Measurements from ENCODE around the gene PDE6G.

Gene PDE6G

GRCh38 chr17:81656118-81656743 lies at the start of gene PDE6G:
TSS of gene PDE6G (minus strand) at chr17:81656542. CDS start at chr17:81653305, 3,237 bp downstream.
- no peaks in the 10 kb centered on the region for H4K20me1 ChIP-seq
- H3K27ac ChIP-seq = peak within 1 kb of the TSS in 10 of 11 experiments; percentile 9 to 80 (median 64); a peak in 17 of 22 replicates
- H3K4me3 ChIP-seq = peak within 1 kb of the TSS in 2 of 10 experiments; percentile 23 to 31; a peak in 4 of 20 replicates
- peak within 1 kb of the TSS; percentile 53 to 92 (median 80) for H3K4me2 ChIP-seq
- H3K9ac ChIP-seq = peak within 1 kb of the TSS in 10 of 11 experiments; percentile 24 to 70 (median 61); a peak in 17 of 22 replicates
- H3K4me1 ChIP-seq = peaks cover 53 to 78% (median 68%) of the 10 kb centered on the region in 10 experiments
- H3K9me3 ChIP-seq (replicated peaks in 1 of 11) = no peaks in the 10 kb centered on the region
- no peak for TF ChIP-seq Cebpa-rat (IDR thresholded peaks at IDR 0.05)
- H3K36me3 ChIP-seq = no peaks in the 10 kb centered on the region
- no peaks in the 10 kb centered on the region for H3K27me3 ChIP-seq

- Histone ChIP-seq H3K27me3 (no peaks in the 10 kb centered on the region), H3K4me3 (no peak overlapping the region), H3K9me3 (replicated peaks in 1 of 11) (no peaks in the 10 kb centered on the region), H3K9ac (peak overlapping the region in 8 of 11 experiments; percentile 13 to 99 (median 32); a peak in 12 of 22 replicates), H3K36me3 (peaks cover 48 to 71% (median 68%) of the 10 kb centered on the region in 11 experiments), H3K27ac (no peak overlapping the region), H3K4me1 (peaks cover 41 to 50% (median 44%) of the 10 kb centered on the region in 10 experiments), H3K4me2 (no peak overlapping the region), H4K20me1 (peaks cover 19 to 91% (median 66%) of the 10 kb centered on the region in 11 experiments; a peak in 21 of 22 replicates)
- no peak for TF ChIP-seq Cebpa-rat (IDR thresholded peaks at IDR 0.05)
Measured at GRCh38 chr17:81705518-81706231, 49.3 kb upstream of the PDE6G start.

DNA sequence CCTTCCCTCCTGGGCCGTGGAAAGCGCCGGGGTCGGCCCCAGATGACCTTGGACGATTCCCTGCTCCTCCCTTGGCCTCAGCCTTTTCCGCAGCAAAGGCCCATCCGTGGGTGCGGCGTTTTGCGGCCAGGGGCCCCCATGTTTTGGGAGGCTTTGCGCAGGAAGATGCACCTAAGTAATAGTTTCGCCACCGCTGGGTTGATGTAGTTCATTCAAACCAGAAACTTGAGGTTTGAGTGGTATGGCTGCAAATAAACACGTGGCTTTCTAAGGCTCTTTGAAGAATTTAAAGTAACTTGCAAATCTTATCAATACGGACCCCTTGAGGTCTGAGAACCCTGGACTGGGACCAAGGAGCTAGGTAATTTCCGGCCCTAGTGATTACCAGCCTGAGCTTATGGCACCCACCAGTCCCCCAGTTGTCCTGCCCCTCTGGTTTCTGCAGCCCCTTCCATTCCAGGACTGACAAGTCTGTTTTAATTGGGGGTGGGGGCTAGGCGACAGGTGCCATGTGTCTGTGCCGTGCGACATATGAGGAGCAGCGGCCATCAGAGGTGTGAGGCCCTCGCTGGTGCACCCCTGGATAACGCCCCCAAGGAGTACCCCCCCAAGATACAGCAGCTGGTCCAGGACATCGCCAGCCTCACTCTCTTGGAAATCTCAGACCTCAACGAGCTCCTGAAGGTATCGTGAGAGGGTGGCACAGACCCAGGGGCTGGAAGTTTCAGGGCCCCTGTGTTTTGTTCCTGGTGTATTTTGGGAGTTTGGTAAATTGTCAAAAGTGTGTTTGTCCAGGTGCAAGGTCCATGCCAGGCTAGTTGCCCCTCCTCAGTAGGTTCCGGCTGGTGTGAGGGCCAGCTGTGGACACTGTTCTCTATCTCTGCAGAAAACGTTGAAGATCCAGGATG lies 47.7 kb upstream of the PDE6G start:
- Histone ChIP-seq H3K4me1 (peaks cover 27 to 36% (median 29%) of the 10 kb centered on the region in 10 experiments), H3K36me3 (peaks cover 61 to 85% (median 82%) of the 10 kb centered on the region in 11 experiments), H4K20me1 (peaks cover 31 to 93% (median 77%) of the 10 kb centered on the region in 11 experiments; a peak in 21 of 22 replicates), H3K4me2 (peak overlapping the region; percentile 93 to 100 (median 98)), H3K9me3 (replicated peaks in 1 of 11) (no peaks in the 10 kb centered on the region), H3K9ac (peak overlapping the region; percentile 91 to 99 (median 98)), H3K27ac (peak overlapping the region; percentile 91 to 98 (median 96)), H3K4me3 (peak overlapping the region; percentile 86 to 100 (median 96)), H3K27me3 (no peaks in the 10 kb centered on the region)
- TF ChIP-seq Cebpa-rat (IDR thresholded peaks at IDR 0.05) = no peak

DNA sequence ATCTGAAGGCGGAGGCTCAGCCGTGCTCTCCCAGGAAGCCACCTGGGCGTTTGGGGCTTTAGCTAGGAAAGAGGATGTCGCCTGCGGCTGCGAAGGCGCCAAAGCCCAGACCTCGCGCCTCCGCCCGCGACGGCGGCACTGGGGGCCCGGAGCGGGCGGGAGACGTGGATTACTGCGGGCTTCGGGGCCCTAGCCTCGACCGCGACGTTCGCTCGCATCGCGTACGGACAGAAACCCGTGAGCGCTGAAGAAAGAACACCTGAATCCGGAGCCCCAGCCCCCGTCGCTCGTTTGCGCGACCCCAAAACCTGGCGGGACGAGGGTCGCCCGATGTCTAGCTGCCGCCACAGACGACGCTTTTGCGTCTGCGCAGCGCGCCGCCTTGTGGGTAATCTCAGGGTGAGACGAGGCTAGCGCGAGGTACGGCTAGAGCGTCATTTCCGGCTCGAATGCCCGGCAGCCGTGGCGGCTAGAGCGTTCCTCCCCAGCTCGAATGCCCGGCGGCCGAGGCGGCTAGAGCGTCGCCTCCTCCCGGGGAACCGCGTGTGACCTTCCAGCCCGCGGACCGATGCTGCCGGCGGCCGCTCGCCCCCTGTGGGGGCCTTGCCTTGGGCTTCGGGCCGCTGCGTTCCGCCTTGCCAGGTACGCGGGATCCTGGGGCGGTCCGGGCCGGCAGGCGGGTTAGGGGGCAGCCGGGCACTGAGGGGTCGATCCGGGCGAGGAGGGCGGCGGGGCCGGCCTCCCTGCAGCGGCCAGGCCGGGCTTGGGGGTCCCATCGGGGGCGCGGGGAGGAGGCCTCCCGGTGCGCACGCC lies 46.8 kb upstream of the PDE6G start, which contains the start of gene MRPL12:
TSS of gene MRPL12 (plus strand) at position 434 of the 813 bp plus-strand sequence. CDS start at position 569, 135 bp downstream.
- peak within 1 kb of the TSS; percentile 91 to 98 (median 96) for H3K27ac ChIP-seq

GRCh38 chr17:81701288-81702071 lies 45.1 kb upstream of the PDE6G start:
- H3K9ac ChIP-seq = peak overlapping the region; percentile 91 to 99 (median 98)
- TF ChIP-seq Cebpa-rat (IDR thresholded peaks at IDR 0.05) = no peak
- peak overlapping the region; percentile 86 to 100 (median 96) for H3K4me3 ChIP-seq
- H3K9me3 ChIP-seq (replicated peaks in 1 of 11) = no peaks in the 10 kb centered on the region
- H3K4me2 ChIP-seq = peak overlapping the region; percentile 92 to 100 (median 98)
- peak overlapping the region in 10 of 11 experiments; percentile 7 to 98 (median 96); a peak in 16 of 22 replicates for H3K27ac ChIP-seq
- no peaks in the 10 kb centered on the region for H3K27me3 ChIP-seq
- H4K20me1 ChIP-seq = peaks cover 53 to 93% (median 78%) of the 10 kb centered on the region in 11 experiments; a peak in 21 of 22 replicates
- H3K4me1 ChIP-seq = peaks cover 27 to 31% (median 28%) of the 10 kb centered on the region in 10 experiments
- H3K36me3 ChIP-seq = peaks cover 64 to 85% (median 82%) of the 10 kb centered on the region in 11 experiments

More for the DNA sequence above, 46.8 kb upstream of the PDE6G start, which contains the start of gene MRPL12:
- Histone ChIP-seq H3K36me3 (peaks cover 64 to 85% (median 82%) of the 10 kb centered on the region in 11 experiments), H3K9me3 (replicated peaks in 1 of 11) (no peaks in the 10 kb centered on the region), H4K20me1 (peaks cover 38 to 93% (median 77%) of the 10 kb centered on the region in 11 experiments; a peak in 21 of 22 replicates), H3K4me2 (peak within 1 kb of the TSS; percentile 93 to 100 (median 98)), H3K27me3 (no peaks in the 10 kb centered on the region), H3K9ac (peak within 1 kb of the TSS; percentile 91 to 99 (median 98)), H3K4me3 (peak within 1 kb of the TSS; percentile 86 to 100 (median 96)), H3K4me1 (peaks cover 27 to 31% (median 28%) of the 10 kb centered on the region in 10 experiments)
- no peak for TF ChIP-seq Cebpa-rat (IDR thresholded peaks at IDR 0.05)

DNA sequence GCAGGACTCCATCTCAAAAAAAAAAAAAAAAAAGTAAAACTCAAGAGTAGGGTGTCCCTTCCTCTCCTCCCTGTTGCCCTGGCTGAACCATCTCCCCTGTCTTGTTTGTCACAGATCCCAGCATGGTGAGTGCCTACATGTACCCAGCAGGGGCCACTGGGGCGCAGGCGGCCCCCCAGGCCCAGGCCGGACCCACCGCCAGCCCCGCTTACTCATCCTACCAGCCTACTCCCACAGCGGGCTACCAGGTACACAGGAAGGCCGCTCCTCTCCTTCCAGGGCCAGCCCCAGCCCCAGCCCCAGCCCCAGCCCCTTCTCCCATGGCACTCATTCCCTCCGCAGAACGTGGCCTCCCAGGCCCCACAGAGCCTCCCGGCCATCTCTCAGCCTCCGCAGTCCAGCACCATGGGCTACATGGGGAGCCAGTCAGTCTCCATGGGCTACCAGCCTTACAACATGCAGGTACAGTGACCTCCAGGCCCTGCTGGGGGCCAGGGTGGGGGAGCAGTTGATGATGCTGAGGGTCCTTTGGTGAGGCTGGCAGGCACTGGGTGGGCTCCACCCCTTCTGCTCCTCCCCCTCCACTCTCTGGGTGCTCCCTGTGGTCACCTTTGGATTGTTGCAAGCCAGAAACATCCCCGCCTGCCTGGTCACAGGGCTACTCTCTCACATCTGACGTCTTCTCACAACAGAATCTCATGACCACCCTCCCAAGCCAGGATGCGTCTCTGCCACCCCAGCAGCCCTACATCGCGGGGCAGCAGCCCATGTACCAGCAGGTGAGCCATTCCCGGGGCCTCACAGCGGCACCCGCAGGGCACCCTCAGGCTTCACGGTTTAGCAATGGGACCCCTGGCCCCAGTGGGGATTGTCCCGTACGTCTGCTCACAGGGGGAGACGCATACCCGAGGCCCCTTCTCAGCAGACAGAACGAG lies 44.3 kb upstream of the PDE6G start:
- Histone ChIP-seq H3K9me3 (replicated peaks in 1 of 11) (no peaks in the 10 kb centered on the region), H3K9ac (peak overlapping the region; percentile 91 to 99 (median 98); a peak in 19 of 22 replicates), H3K4me2 (peak overlapping the region; percentile 92 to 100 (median 98); a peak in 21 of 22 replicates), H3K27me3 (no peaks in the 10 kb centered on the region), H3K27ac (peak overlapping the region in 5 of 11 experiments; percentile 14 to 98 (median 96); a peak in 7 of 22 replicates), H3K4me3 (peak overlapping the region in 4 of 10 experiments; percentile 92 to 99 (median 96); a peak in 5 of 20 replicates), H3K36me3 (peaks cover 64 to 85% (median 82%) of the 10 kb centered on the region in 11 experiments), H3K4me1 (peaks cover 27 to 31% (median 28%) of the 10 kb centered on the region in 10 experiments), H4K20me1 (peaks cover 58 to 93% (median 80%) of the 10 kb centered on the region in 11 experiments; a peak in 21 of 22 replicates)
- no peak for TF ChIP-seq Cebpa-rat (IDR thresholded peaks at IDR 0.05)
